Suppressor macrophage (primary cell): ENCODE measurements around the gene PLEKHA7.
"Not testable (repeated sequence)": the region's sequence is repeated elsewhere in the genome, so short reads cannot be mapped to it uniquely, and the experiment has no call there.

Source experiments
- DNase-seq, 4 experiments: peaks; one replicate each; pipeline ENCODE4 v3.0.0-alpha.2; 2020 to 2022

PLEKHA7 gene

DNA sequence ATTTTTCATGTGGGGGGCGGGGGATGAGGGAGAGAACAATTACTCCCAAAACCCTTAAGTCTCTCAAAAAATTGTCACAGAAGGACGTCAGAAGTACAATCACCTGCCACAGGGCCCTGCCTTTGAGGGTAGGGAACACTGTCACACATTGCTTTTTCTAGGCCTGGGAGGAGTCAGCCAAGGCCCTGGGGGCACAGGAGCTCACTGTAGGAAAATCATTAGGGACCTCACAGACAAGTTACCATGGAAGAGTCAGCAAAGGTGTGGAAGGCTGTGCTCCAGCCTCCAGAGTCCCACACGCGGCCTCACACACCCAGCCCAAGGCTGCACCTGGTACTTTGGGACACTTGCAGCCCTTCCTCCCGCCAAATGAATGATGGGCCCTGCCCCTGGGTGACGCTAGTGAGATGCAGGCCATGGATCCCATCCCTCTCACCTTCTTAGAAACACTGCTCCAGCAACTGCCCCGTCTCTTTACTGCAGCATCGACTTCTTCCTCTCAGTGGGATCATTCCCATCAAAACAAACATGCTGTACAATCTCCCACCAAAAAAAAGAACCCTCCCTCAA lies 3.3 kb downstream of the PLEKHA7 start:
- no peak for DNase-seq

DNA sequence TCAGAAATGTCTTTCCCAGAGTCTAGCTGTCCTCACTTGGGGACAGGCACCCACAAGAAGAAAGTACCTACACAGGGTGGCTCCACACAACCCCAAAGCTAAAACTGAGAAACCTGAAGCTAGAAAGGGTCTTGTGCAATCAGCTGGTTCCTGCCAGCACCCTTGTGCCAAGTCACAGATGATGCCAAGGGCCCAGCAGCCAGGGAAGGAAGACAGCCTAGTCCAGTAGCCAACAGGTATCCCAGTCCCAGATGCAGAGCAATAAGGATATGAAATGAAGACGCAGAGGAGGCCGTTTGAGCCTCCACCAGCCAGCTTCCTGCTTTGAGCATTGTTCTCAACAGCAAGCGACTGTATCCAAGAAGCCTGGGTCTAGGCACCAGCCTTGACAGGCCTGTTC lies 6.1 kb downstream of the PLEKHA7 start:
- DNase-seq, result no peak

DNA sequence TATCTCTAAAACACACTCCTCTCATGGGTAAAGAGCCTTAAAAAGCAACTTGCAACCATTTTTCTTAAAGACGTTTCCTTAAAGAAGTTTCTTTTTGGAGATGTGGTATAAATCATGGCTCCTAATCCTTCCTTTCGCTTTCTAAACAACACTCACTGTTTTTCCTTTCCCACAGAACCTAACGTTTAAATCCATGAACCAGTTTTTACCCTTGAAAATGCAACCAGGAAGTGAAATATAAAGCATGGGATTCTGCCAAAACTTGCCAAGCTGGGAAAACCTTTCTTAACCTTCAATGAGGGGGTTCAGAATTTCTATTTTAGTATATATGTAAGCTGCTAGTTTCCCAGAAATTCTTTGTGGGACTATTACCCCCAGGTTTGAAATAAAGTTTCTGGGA lies 8.6 kb downstream of the PLEKHA7 start:
- DNase-seq, result no peak

DNA sequence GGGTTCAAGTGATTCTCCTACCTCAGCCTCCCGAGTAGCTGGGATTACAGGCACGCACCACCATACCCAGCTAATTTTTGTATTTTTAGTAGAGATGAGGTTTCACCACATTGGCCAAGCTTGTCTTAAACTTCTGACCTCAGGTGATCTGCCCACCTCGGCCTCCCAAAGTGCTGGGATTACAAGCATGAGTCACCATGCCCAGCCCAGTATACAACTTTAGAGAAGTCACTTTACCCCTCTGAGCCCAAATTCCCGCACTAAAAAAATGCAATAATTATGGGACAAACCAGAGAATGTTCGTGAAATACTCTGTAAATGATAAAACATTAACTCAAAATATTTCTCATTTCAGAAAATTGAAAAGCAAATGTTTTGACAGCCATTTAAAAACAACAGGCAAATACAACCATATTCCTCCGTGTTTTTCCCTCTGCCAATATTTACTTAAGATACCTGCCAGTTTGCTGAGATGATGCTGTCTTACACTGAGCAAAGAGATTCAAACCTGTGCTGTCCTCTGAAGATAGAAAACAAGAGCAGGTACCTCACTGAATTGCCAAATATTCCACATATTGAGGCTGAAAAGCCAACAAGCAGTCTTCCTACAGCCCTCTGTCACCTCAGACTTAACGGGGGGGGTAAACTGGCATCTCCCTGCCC lies 9.6 kb downstream of the PLEKHA7 start:
- no peak for DNase-seq

DNA sequence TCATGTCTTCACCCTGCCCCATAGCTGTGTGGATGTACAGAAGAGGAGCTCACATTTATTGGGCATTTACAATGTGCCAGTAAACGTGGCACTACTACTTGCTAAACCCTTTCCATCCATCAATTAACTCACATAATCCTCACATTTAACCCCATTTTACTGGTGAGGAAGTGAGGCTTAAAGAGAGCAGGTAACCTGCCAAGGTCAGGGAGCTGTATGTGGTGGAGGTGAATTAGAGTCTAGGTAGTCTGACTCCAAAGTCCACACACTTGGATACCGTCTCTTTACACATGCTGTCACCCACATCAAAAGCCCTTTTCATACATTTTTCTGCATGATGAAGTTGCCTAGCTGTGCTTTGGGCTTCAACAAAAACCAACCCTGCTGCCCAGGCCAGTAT lies 10.8 kb downstream of the PLEKHA7 start:
- DNase-seq, result no peak

DNA sequence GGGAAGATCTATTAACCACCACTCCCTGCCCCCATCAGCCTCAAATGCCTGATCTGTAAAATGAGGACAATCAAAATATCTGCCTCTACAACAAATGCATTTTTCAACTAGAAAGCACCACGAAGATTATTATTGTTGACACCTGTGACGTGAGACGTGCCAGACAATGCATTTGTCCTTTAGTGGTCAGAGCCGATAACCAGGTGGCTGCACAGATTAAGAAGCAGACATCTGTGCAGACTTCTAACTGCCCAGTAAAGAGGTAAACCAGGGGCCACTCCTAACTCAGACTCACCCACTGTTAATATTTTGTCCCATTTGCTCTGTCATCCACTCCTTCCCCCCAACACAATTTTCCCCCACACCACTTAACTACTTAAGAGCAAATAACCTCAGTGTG lies 11.7 kb downstream of the PLEKHA7 start:
- DNase-seq, result no peak

DNA sequence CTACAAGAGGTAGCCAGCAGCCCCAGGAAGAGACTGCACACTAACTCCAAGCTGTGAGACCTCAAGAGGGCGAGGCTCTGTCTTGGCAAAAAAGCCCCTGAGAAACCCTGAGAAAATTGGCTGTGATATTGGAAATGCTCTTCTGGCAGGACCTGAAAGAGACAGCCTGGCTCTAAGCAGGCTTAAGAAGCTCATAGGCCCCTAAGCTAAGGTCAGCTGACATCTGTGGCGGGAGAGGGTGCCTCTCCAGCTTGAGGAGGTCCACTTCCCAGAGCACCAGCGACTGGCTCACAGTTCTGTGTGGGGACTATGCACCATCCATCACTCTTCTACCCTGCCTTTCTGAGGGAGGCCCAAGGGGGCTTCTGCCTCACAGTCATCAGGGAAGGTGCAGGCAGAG lies 12.4 kb downstream of the PLEKHA7 start:
- DNase-seq, result no peak

DNA sequence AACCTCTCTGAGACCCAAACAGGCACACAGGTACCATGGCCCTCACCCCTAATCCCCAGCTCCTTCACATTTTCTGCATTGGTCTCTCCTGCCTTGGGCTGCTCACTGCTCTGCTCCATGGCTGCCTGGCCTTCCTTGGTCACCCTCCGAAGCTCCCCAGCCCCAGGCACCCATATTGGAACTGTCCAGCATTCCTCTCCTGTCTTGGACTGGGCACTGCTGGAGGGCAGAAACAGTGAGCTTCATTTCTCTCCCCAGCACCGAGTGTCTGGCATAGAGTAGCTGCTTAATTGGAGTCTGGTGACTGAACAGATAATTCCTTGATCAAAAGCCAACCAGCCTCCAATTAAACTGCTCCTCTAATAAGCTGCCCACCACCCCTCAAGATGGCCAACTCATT lies 13.2 kb downstream of the PLEKHA7 start:
- no peak for DNase-seq

DNA sequence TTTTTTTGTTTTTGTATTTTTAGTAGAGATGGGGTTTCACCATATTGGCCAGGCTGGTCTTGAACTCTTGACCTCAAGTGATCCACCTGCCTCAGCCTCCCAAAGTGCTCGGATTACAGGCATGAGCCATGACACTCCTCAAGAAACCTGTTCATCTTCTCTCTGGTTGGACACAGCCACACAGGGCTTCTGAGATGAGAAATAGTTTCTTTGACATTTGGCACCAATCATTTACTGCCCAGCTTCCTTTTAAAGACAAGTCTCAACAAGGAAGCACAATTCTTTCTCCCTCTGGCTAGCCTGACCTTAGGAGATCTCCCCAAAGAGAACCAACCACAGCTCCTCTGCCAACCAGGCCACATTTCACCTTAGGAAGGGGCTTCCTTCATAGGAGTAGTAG lies 14.0 kb downstream of the PLEKHA7 start:
- DNase-seq, result not testable (repeated sequence)

DNA sequence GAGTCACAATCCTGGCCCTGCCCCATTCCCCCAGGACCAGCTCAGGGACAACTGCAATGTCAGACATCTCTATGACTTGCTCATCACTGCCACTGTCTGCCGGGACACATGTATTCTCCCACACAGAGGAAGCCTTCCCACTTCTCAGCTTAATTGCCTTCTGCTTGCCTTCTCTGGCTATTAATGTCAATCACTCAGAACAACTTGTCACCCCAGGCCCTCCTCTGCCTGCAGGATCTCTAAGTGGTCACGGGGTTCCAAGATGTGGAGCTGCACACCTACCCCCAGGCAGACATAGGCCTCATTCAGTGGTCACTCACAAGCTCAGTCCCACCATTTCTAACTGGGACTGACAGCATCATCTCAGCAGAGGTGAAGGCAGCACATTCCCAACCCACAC lies 15.1 kb downstream of the PLEKHA7 start:
- DNase-seq, result no peak

DNA sequence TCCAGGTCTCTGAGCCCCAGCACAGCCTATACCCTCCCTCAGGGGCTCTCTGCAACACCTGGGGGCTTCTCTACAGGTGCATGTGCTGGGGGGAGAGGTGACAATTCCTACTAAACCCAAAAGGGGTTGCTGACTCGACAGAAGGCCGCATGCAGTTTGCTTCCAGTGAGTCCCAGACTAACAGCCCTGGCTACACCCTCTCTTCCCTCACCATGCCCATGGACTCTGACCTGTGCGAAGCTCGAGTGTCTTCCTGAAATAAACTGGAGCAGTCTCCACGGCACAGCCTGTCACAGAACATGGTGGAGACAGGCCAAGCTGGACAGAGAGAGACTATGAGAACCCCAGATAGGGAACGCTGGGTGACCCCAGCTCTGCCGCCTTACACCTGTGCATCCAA lies 16.6 kb downstream of the PLEKHA7 start:
- no peak for DNase-seq

DNA sequence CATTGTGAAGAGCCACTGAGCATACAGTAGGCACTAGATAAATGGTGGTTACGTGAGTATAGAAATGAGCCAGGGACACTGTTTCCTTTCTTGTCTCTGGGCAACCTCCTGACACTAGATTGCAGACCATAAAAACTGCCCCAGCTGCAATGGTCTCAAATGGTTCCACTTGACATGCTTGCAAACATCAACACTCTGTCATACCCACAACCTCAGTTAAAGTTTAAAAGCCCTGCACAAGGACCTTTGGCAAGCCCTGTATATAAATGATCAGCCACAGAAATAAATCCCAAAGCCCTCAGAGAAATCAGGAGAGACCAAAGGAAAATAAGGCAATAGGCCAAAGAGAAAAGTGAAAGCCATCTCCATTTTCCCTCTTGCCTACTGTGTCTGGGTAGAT lies 20.7 kb downstream of the PLEKHA7 start:
- DNase-seq, result no peak

DNA sequence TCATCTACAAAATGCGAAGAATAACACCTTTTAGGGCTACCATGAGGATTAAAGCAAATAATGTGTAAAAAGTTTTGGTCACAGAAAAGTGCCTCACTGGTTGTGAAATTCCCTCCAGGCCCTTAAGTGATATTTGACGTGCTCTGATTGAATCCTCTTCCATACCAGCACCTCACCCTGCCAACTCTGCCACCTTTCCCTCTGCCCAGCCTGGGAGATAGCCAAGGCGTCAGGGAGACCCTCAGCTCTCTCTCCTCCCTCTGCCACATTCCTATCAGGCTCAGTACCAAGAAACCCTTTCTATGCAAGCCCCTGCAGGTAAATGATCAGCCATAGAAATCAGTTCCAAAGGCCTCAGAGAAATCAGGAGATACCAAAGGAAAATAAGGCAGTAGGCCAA lies 21.4 kb downstream of the PLEKHA7 start:
- DNase-seq, result no peak

DNA sequence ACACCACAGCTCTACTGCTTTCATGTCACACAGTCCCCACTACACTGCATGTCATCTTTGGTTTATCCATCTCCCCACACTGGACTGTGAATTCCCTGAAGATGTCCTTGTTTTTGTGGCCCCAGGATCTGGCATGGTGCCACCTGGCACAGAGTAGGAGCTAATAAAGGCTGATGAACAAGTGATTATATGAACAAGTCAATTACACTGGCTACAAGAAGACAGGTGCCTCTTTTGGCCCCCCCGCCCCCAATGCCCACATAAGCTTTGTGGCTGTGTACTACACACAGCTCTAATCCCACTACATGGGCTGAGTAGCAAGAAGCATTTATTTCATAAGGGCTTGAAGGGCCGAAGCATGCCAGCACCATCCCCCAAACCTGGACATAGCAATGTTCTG lies 24.7 kb downstream of the PLEKHA7 start:
- DNase-seq, result no peak

DNA sequence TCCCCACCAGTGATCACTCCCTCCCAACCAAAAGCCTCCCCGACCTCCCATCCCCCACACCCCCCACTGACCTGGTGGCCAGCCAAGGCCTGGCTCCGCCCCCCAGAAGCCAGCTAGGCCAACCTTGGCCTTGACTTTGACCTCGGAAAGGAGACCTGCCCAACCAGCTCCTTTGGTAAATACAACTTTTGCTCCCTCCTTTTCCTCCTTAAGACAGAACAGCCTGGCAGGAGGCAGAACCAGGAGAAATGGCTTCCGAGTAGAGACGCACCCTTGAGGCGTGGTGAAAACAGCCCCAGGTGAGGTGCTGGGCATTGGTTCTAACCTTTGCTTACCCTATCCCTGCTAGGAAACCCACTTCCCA lies 27.0 kb downstream of the PLEKHA7 start:
- DNase-seq, result no peak

DNA sequence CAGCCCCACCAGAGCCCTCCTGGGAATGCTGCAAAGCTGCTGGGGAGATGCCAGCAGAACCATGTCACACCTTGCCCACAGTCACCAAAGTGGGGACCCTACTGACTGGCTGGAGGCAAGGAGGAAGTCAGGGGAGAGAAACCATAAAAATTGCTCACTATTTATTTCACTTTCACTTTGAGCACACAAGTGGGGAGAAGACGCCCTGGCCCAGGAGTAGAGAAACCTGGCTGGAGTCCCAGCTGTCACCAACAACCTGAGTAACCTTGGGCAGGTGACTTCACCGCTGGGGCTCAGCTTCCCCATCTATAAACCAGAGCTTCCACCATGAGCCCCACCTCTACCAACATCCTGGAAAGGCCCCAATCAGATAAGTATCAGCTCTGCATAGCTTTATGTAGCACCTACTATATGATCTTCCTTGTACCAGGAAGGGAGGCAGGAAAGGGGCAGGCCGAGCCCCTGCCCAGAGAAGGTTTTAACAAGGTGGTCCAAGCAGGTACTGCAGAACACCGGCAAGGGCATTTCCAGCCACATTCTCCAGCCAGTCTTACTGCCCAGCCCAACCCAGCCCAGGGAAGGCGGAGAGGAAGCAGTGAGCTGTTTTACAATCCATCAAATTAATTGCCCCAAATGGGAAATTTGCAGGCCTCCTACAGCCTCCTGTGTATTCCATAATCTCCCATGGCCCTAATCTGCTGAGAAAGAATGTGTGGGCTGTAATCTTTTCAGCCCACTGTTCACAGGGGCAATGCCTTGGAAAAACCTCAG lies 27.6 kb downstream of the PLEKHA7 start:
- DNase-seq, result no peak

DNA sequence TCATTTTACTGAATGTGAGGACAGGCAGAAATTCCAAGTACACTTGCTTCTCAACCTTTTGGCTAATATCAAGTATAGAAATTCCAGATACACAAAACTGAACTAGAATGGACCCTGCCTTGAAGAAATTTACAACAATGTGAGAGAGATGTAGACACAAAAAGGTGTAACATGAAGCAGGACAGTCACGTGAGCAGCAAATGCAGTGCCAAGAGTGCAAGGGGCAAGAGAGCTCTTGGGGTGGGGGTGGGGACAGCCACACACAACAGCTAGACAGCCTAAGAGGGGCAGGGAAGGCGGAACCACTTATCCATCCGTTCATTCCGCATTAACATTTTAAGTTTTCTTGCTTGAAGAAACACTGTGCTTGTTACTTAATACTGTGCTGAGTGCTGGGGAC lies 28.9 kb downstream of the PLEKHA7 start:
- DNase-seq, result no peak

DNA sequence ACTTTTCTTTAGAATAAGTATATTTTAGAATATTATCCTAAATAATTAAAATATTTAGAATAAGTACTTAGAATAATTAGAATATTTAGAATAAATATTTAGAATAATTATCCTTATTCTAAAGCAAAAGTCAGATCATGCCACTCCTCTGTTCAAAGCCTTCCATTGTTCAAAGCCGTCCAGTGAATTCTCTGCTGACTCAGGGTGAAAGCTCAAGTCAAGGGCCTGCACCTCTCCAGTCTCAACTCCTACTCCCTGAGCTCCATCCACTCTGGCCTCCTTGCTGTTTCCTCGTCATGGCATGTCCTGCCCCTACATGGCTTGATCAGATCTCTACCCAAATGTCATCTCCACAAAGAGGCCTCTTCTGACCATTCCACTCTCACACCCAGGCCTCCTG lies 30.0 kb downstream of the PLEKHA7 start:
- DNase-seq, result no peak

DNA sequence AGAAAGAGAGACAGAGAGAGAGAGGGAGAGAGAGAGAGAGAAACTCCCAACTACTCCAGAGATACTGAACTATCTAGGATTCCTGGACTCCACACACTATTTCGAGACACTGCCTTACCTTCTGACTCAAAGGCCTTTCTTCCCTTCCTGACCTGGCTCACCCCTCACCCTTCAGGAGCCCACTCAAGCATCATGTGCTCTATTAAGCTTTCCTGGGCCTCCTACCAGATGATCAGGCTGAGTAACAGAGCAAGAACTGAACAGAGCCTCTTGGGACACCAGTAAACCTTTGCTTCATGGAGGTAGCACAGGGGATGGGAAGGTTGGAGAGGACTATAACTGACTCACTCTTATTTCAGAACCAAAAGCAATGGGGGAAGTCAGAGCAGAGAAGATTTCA lies 31.4 kb downstream of the PLEKHA7 start:
- DNase-seq, result no peak

DNA sequence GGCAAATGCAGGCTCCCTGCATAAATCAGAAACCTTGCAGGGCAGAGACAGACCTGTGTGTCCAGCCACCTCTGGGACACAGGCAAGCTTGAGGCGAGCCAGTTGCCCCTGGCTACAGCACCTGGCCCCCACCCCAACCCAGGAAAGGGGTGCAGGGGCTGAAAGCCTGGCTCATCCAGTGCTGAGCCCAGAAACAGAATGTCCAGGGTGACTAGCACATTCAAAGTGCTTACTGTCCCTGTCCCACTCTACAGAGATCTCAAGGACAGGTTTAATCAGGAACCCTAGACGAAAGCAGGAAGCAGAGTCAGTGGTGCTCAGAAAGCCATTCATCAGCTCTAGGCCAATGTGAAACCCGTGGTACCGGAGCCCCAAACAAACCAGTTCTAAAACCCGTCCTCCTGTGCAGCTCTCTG lies 31.9 kb downstream of the PLEKHA7 start:
- no peak for DNase-seq

DNA sequence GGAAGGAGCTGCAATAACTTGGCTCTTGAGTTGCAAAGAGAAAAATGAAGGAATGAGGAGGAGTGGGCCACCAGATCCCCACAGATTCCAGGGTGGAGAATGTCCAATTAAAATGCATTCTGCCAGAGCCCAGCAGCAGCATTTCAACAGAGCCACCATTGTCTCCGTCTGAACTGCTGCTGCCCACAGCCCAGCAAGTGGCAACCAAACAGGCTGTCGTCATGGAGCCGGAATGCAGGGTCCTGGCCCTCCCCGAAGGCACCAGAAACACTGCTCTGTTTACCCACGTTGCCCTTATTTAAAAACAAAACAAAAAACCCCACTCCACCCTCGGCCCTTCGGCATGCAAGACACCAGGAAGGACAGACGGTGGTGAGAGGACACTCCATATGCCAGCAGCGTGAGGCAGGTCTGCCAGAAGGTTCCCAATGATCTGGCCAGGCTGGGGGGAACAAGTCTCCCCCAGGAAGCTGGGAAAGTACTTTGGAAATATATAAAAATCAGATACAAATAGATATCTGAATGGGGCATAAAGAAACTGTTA lies 32.5 kb downstream of the PLEKHA7 start:
- no peak for DNase-seq

DNA sequence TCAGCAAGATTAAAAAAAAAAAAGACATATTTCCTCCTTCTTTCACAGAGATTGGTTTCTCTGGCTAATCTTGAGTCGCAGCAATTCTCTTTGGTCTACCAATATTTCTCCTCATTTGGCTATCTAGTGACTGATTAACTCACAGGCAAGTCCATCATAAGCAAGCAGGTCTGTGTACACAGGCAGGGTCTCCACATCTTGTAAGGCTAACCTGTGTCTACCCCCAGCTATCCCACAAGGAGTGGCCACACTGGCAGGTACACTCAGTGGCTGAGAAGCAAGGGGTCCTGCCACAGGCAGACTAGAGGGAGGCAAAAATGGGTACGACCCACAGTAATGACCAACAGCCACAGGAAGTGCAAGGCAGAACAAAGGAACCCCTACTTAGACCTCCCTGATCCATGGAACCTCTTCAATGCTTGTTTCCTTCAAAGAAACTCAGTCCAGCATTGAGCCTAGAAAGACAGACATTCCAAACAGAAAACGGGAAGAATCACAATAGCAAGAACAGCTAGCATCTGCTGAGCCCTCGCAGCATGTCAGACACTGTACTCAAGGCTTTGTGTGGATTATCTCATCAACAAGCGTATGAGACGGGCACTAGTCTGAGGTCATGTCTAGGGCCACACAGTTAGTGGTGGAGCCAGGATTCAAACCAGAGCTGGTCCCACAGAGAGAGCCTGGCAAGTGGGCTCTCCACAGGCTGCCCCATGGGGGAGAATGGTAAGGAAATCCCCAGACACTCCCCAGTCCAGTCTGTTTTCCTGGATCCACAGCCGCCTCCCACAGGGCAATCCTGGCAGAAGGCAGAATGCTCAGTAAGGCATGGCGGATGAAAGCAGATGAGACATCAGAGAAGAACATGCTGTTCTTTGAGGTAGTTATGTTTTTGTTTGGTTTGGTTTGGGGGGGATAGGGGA lies 34.3 kb downstream of the PLEKHA7 start:
- no peak for DNase-seq

DNA sequence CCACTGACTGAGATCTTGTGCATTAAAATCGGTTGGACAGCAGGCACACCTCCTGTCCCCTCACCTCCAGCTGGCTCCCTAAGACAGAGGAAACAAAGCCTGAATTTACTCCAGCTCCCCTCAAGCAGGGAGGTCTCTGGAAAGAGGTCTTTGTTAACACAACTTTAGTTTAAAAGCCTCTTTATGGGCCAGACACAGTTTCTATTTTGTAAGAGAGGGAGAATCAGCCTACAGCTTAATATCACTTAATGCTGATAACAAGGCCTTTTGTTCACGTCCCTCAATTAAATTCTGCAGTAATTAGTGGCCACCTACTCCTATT lies 36.3 kb downstream of the PLEKHA7 start:
- DNase-seq, result no peak
